Thymus (tissue), 11 donors: ENCODE measurements around the gene CCZ1B. TPM values are rescaled to one million over a fixed set of nuclear protein-coding genes. Genes with fewer than 3 reads are reported as not detected.
A peak's percentile ranks its signal among the peaks of the same experiment; 100 is the strongest.
"Not testable (repeated sequence)": the region's sequence is repeated elsewhere in the genome, so short reads cannot be mapped to it uniquely, and the experiment has no call there.

Experiments
- DNase-seq, 9 donors: peaks; one replicate each; pipeline ENCODE4 v3.0.0-alpha.2; 2013; ENCODE audit warnings: low spot score in 9 of 9, low read depth in 6 of 9, missing footprints in 1 of 9
- H3K27ac ChIP-seq, 2 donors: one replicate each; pipeline ENCODE4 v1.5.1; 2013; ENCODE audit warnings: control low read depth in 1 of 2, low read depth in 1 of 2, low read length in 1 of 2, mild to moderate bottlenecking in 1 of 2, moderate library complexity in 1 of 2
- H3K27me3 ChIP-seq, 2 donors: one replicate each; pipeline ENCODE4 v1.5.1; 2013; ENCODE audit warnings: low read length in 1 of 2; ENCODE audit not compliant: control insufficient read depth in 2 of 2, insufficient read depth in 1 of 2
- H3K36me3 ChIP-seq, 2 donors: one replicate each; pipeline ENCODE4 v1.5.1; 2013; ENCODE audit warnings: low read length in 1 of 2, mild to moderate bottlenecking in 1 of 2, moderate library complexity in 1 of 2; ENCODE audit not compliant: control insufficient read depth in 2 of 2, insufficient read depth in 2 of 2
- H3K4me1 ChIP-seq, 2 donors: one replicate each; pipeline ENCODE4 v1.5.1; 2013; ENCODE audit warnings: low read length in 2 of 2; ENCODE audit not compliant: control insufficient read depth in 2 of 2, insufficient read depth in 2 of 2
- H3K4me3 ChIP-seq, 2 donors: one replicate each; pipeline ENCODE4 v1.5.1; 2013; ENCODE audit warnings: low read length in 2 of 2, control low read depth in 1 of 2, mild to moderate bottlenecking in 1 of 2
- H3K9me3 ChIP-seq, 2 donors: one replicate each; pipeline ENCODE4 v1.5.1; 2013; ENCODE audit warnings: low read length in 1 of 2, mild to moderate bottlenecking in 1 of 2; ENCODE audit not compliant: control insufficient read depth in 2 of 2, insufficient read depth in 1 of 2
- WGBS: extraction: QIAGEN DNeasy Blood & Tissue Kit; methylation state at CpG from one replicate; pipeline ENCODE4 v1.1.7; 2013; 5-methylcytosine and 5-hydroxymethylcytosine counted together
- polyA plus RNA-seq: library from polyadenylated mRNA; stranded (reverse); fragments of 200-250 nt; gene quantifications from one replicate; pipeline ENCODE4 v1.2.3, GENCODE V29; 2013
- total RNA-seq: library from RNA; stranded (reverse); fragments of 120-200 nt; gene quantifications from one replicate; pipeline ENCODE4 v1.2.4, GENCODE V29; 2013
- donor health status: healthy.

CCZ1B gene
- total and polyA plus RNA-seq, 2 donors: 62.4 to 132 TPM

DNA sequence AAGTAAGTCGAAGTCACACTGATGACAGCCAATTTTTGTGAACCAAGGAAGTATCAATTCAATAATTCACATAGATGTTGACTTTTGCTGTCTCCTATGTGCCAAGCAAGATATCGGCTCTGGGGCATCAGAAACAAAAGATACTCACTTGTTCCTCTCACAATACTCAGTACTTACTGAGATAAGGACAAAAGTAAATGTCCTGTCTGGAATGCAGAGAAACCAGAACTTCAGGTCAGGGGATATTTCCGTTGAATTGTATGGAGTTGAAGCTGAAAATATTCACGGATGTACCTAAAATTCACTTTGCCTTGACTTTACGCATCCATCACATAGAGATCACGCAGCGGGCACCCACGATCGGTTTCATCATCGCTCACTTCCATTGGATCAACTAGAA is 11.0 kb upstream of the CCZ1B start:
- 96% methylated on average over 10 of the region's 10 CpGs for WGBS

DNA sequence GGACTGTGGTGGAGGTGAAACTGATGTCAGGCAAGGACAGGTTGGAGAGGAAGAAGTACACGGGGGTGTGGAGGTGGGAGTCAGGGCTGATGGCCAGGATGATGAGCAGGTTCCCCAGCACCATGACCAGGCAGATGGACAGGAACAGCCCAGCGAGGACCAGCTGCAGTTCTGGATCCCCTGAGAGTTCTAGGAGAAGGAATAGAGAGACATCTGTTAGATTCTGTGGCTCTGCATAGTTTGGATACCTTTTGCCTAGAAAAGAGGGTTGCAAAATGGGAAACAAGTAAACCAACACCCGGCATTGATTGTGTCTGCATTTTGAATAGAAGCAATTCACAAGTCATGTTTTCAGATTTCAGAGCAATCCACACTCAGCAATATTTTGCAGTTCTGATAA is 9.4 kb upstream of the CCZ1B start:
- not testable (repeated sequence) for H3K36me3 ChIP-seq, H3K4me1 ChIP-seq, H3K27ac ChIP-seq, H3K27me3 ChIP-seq, H3K9me3 ChIP-seq, DNase-seq, H3K4me3 ChIP-seq
- WGBS: 86% methylated on average over 3 of the region's 3 CpGs

More for the DNA sequence above, 11.0 kb upstream of the CCZ1B start:
- not testable (repeated sequence) for H3K9me3 ChIP-seq, H3K4me3 ChIP-seq, H3K36me3 ChIP-seq, H3K27ac ChIP-seq, H3K27me3 ChIP-seq, DNase-seq, H3K4me1 ChIP-seq

DNA sequence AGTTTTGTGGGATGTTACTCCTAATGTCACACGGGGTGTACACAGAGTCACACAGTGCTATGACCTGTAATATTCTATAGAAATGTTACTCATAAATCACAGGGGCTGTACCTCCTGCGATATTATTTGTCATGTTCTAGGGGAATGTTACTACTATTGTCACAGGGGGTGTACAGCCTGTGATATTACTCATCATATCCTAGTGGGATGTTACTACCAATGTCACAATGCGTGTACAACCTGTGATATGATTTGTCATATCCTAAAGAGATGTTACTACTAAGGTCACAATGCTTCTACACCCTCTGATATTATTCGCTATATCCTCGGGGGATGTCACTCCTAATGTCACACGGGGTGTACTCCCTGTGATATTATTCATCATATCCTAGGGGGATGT is 7.6 kb upstream of the CCZ1B start:
- DNase-seq: no peak
- Histone ChIP-seq H3K4me3 (no peak overlapping the region), H3K9me3 (no peaks in the 10 kb centered on the region), H3K36me3 (no peaks in the 10 kb centered on the region), H3K4me1 (no peaks in the 10 kb centered on the region), H3K27ac (no peak overlapping the region), H3K27me3 (peaks cover 0 to 5% of the 10 kb centered on the region in 2 donors)
- 95% methylated on average over 6 of the region's 6 CpGs for WGBS

DNA sequence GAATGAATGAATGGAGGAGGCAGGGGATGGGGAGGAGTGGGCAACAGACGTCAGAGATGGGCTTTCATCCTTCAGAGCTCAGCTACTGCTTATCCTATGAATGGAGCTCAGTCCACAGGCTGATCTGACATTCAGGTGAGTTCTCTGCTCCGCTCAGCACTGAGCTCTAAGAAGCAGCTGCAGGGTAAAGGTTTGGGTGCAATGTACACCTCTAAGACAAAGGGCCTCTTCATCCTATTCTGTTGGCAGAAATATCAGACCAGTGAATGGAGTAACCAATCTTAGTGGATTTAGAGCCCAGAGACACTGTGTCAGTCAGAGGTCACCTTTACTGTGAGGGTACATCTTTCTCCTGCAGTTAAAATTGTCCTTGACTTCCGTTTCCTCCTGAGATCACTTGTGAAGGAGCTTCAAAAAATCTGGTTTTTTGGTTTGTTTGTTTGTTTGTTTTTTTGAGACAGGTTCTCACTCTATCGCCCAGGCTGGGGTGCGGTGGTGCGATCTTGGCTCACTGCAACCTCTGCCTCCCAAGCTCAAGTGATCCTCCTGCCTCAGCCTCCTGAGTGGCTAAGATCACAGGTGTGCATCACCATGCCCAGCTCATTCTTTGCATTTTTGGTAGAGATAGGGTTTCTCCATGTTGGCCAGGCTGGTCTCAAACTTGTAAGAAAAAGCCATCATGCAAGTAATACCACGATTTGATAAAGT is 5.1 kb upstream of the CCZ1B start:
- WGBS: 89% methylated on average over 7 of the region's 7 CpGs
- Histone ChIP-seq H3K36me3 (no peaks in the 10 kb centered on the region), H3K9me3 (no peaks in the 10 kb centered on the region), H3K4me3 (no peak overlapping the region), H3K4me1 (no peaks in the 10 kb centered on the region), H3K27me3 (peaks cover 0 to 5% of the 10 kb centered on the region in 2 donors), H3K27ac (no peak overlapping the region)
- DNase-seq: no peak

DNA sequence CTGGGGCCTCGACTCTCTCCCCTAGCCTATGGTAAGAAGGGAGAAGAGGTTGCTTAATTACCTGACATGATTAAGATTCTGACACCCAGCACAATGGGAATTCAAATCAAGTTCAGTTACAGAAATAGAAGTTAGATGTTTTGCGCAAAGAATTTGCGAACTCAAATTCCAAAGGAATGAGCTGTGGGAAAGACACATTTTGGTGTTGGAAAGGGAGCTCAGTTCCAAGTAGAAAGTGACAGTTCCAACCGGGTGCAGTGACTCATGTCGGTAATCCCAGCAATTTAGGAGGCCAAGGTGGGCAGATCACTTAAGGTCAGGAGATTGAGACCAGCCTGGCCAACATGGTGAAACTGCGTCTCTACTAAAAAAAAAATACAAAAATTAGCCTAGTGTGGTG is 4.0 kb upstream of the CCZ1B start:
- H3K36me3 ChIP-seq, H3K4me3 ChIP-seq, H3K27me3 ChIP-seq, DNase-seq, H3K27ac ChIP-seq, H3K9me3 ChIP-seq, H3K4me1 ChIP-seq: not testable (repeated sequence)
- WGBS: 89% methylated on average over 6 of the region's 6 CpGs

DNA sequence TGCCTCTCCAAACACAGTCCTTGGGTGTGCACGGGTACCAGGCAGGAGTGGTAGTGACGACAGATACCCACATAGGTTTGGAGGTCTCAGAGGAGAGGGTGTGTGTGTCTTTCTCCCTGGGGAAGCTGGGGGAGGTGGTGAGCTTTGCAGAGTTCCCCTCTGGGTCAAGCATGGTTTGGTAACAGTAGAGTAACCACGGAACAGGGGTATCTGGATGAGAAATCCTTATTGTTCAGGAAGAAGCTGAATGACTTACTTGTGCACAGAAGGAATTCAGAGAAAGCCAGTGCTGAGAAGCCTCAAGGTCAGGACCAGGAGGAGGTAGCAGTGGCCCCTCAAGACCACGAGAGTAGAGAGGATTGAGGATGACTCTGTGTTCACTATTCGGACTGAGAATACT is 3.5 kb upstream of the CCZ1B start:
- not testable (repeated sequence) for H3K36me3 ChIP-seq, DNase-seq, H3K27me3 ChIP-seq, H3K4me3 ChIP-seq, H3K4me1 ChIP-seq, H3K9me3 ChIP-seq, H3K27ac ChIP-seq
- WGBS: 65% methylated on average over 3 of the region's 5 CpGs

DNA sequence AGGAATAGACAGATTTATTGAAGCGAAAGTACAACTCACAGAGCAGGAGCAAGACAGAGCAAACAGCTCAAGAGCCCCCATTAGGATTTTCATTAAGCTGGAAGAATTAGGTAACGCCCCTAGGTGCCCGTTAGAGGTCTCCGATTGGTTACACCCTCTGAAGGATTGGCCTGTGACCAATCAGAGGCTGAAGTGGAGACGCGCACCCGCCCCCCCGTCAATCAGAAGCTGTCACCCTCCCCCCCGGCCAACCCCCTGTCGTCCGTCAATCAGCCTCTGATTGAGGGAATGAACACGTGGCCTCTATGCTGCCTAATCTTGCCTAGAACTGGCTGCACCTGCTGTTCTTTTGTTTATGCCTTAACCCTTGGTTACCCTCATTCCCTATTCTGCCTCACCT is 1.1 kb upstream of the CCZ1B start:
- DNase-seq, H3K36me3 ChIP-seq, H3K27me3 ChIP-seq, H3K4me3 ChIP-seq, H3K9me3 ChIP-seq, H3K4me1 ChIP-seq, H3K27ac ChIP-seq: not testable (repeated sequence)
- WGBS: 89% methylated on average over 12 of the region's 12 CpGs

DNA sequence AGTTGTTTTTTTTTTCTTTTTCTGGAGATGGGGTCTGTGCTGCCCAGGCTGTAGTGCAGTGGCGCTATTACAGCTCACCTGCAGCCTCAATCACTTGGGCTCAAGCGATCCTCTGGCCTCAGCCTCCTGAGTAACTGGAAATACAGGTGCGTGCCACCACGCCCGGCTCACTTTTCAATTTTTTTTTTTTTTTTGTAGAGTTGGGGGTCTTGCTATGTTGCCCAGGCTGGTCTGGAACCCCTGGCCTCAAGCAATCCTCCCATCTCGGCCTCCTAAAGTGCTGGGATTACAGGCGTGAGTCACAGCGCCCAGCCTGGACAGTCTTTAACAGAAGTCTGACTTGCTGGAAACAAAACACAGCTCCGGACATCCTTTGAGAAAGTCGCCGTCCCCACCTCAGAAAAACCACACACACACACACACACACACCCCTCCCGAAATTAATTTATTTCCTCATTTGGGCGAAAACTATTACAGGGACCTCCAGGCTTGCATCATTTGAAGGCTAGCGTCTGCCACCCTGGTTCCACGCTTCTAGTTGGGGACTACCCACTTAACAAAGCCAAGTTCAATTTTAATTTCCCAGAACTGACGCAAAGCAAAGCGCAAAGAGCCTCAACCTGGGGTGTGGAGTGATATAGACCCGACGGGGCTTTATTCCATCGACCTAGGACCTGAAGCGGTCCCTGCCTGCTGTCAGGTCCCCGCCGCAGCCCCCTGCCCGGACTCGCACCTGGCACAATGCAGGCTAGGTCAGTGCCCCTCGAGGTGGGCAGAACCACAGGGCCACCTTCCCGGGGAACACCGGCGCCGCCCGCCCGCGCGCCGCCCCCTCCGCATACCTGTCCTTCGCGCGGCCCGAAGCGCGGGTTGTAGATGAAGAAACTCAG is 594 bp downstream of the CCZ1B start:
- DNase-seq, H3K4me1 ChIP-seq, H3K9me3 ChIP-seq, H3K27ac ChIP-seq, H3K36me3 ChIP-seq, H3K27me3 ChIP-seq: not testable (repeated sequence)
- peak overlapping the region in 1 of 2 donors; percentile 52 for H3K4me3 ChIP-seq
- WGBS: 28% methylated on average over 9 of the region's 42 CpGs

DNA sequence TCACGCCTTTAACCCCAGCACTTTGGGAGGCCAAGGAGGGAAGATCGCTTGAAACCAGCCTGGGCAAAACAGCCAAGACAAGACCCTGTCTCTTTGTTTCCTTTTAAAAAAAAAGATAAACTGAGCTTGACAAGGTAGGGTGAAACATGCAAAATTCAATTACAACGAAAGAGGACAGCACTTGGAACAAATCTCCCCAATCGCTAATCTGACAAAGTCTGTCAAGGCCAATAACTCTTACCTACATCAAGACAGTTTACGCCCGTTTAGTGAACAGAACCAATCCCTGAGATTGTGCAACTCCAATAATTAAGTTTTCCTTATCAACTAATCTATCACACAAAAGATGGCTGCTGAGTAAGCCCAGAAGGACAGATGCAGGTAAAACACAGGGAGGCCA is 4.5 kb downstream of the CCZ1B start:
- H3K36me3 ChIP-seq, H3K27me3 ChIP-seq: not testable (repeated sequence)
- 94% methylated on average over 6 of the region's 6 CpGs for WGBS

More for the DNA sequence above, 4.5 kb downstream of the CCZ1B start:
- not testable (repeated sequence) for H3K4me3 ChIP-seq, H3K27ac ChIP-seq, H3K9me3 ChIP-seq, H3K4me1 ChIP-seq, DNase-seq
